Tibial nerve (tissue), 3 donors: ENCODE data around the gene L3MBTL3.

Experiments
- POLR2A ChIP-seq, 2 donors: fragments of 450-650 bp; IDR thresholded peaks; one replicate each; pipeline ENCODE4 v1.6.1; 2017; ENCODE audit warnings: antibody characterized with exemption in 2 of 2, mild to moderate bottlenecking in 2 of 2, moderate library complexity in 2 of 2
- TF ChIP-seq, protein P1 (sequence below), 5 experiments: fragments of 200-600 bp in 3 of 5; fragments of 450-650 bp in 2 of 5; sonication (generic) in 3 of 5; IDR thresholded peaks; one replicate each; pipeline ENCODE4 v1.5.1; 2016 to 2019; ENCODE audit warnings: antibody characterized with exemption in 5 of 5, mild to moderate bottlenecking in 3 of 5, moderate library complexity in 2 of 5

DNA sequence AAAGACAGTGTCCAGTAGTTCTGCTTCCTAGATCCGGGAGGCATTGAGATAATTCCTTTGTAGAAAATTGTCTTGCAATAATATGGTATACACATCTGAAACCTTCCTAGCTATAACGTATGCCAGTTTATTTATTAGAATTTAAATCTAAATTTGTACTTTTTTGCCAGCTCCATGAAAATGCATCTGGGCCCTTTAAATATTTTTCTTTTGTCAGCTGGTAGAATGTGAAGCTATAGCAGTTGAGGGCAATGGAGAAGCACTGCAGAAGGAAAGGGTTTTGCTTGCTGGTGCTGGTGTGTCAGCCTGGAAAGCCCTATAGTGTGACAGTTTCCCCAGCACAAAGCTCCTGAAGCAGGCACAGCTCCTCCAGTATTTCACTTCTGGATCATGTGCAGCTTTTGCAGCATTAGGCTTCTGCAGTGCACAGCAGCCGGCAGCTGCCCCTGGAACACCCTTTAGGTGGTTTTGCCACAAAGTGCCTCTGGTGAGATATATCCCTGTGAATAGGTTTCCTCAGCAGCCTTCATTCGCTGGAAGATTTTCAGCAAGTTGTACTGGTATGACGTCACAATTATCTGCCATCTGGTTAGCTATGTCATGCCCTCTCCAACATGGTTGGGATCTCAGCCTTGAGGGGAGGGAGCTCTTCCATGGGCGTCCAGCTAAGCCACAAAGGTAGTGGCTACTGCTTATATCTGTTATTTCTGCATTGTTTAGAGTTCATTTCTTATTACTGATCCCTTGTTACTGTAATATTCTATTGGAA lies 40.0 kb upstream of the L3MBTL3 start:
- TF ChIP-seq, protein P1, sequence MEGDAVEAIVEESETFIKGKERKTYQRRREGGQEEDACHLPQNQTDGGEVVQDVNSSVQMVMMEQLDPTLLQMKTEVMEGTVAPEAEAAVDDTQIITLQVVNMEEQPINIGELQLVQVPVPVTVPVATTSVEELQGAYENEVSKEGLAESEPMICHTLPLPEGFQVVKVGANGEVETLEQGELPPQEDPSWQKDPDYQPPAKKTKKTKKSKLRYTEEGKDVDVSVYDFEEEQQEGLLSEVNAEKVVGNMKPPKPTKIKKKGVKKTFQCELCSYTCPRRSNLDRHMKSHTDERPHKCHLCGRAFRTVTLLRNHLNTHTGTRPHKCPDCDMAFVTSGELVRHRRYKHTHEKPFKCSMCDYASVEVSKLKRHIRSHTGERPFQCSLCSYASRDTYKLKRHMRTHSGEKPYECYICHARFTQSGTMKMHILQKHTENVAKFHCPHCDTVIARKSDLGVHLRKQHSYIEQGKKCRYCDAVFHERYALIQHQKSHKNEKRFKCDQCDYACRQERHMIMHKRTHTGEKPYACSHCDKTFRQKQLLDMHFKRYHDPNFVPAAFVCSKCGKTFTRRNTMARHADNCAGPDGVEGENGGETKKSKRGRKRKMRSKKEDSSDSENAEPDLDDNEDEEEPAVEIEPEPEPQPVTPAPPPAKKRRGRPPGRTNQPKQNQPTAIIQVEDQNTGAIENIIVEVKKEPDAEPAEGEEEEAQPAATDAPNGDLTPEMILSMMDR (IDR thresholded peaks at IDR 0.05) = no peak
- TF ChIP-seq POLR2A (IDR thresholded peaks at IDR 0.05) = no peak
